ENCODE measurements around the gene HNF4A.

DNA sequence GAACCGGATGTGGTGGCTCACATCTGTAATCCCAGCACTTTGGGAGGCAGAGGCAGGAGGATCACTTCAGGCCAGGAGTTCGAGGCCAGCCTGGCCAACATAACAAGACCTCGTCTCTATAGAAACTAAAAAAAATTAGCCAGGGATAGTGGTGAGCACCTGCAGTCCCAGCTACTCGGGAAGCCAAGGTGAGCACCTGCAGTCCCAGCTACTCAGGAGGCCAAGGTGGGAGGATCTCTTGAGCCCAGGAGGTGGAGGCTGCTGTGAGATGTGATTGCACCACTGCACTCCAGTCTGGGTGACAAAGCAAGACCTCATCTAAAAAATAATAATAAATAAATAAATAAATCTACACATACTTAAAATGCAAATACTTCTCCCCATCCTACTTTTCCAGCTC, 65.0 kb downstream of the HNF4A start:
- TF ChIP-seq, protein P1, sequence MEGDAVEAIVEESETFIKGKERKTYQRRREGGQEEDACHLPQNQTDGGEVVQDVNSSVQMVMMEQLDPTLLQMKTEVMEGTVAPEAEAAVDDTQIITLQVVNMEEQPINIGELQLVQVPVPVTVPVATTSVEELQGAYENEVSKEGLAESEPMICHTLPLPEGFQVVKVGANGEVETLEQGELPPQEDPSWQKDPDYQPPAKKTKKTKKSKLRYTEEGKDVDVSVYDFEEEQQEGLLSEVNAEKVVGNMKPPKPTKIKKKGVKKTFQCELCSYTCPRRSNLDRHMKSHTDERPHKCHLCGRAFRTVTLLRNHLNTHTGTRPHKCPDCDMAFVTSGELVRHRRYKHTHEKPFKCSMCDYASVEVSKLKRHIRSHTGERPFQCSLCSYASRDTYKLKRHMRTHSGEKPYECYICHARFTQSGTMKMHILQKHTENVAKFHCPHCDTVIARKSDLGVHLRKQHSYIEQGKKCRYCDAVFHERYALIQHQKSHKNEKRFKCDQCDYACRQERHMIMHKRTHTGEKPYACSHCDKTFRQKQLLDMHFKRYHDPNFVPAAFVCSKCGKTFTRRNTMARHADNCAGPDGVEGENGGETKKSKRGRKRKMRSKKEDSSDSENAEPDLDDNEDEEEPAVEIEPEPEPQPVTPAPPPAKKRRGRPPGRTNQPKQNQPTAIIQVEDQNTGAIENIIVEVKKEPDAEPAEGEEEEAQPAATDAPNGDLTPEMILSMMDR (IDR thresholded peaks at IDR 0.05) = no peak
- TF ChIP-seq FOXJ3 (CRISPR knock-in tag; IDR thresholded peaks at IDR 0.05; ENCODE audit: borderline replicate concordance) (no peak), OVOL2 (CRISPR knock-in tag; IDR thresholded peaks at IDR 0.05; ENCODE audit: borderline replicate concordance) (no peak), USF2 (CRISPR knock-in tag; IDR thresholded peaks at IDR 0.05) (no peak), NFYB (CRISPR knock-in tag; conservative IDR thresholded peaks at IDR 0.05; ENCODE audit: low read depth) (no peak), ZNF416 (CRISPR knock-in tag; IDR thresholded peaks at IDR 0.05) (no peak), IRF2 (CRISPR knock-in tag; IDR thresholded peaks at IDR 0.05; ENCODE audit: borderline replicate concordance, low read depth) (no peak)
- TF ChIP-seq, protein P2, sequence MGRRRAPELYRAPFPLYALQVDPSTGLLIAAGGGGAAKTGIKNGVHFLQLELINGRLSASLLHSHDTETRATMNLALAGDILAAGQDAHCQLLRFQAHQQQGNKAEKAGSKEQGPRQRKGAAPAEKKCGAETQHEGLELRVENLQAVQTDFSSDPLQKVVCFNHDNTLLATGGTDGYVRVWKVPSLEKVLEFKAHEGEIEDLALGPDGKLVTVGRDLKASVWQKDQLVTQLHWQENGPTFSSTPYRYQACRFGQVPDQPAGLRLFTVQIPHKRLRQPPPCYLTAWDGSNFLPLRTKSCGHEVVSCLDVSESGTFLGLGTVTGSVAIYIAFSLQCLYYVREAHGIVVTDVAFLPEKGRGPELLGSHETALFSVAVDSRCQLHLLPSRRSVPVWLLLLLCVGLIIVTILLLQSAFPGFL (CRISPR knock-in tag; IDR thresholded peaks at IDR 0.05; ENCODE audit: borderline replicate concordance) = no peak
